Measurements from ENCODE around the gene ZDHHC20.

Gene ZDHHC20

DNA sequence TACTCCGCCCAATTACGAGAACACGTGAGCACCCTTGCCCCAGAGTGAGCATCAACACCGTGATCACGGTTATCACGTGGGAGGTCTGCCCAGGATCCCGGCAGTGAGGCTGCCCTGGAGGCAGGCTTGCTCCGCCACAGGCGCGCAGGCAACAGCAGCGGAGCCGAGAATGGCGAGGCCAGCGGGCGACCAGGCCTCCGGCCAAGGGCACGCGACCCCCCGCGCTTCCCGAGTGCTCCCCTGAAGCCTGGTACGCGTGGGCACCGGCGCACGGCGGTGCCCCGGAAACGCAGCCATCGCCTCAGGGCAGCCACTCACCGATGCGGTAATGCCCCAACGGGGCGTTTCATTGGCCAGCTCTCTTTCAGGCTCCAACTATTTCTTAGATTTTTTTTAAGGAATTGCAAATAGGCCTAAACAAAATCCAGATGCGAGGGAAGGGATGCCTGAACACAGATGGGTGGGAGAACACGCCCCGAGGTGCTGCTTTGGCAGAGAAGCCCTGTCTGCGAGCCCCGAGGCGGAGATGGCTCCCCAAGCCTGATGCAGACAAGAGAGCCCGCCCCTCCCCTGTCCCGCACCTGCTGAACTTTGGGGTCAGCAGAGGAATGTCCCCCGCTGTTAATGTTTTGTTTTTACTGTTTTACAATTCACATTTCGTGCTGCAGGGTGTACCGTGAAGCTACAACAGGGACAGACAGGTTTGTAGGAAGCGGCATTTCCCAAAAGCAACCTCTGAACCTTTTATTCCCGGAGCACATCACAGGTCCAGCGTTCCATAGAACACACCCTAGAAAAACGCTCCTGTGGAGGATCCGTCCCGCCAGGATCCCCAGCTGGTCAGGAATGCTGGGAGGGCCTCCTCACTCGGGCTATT, 132.7 kb downstream of the ZDHHC20 start:
- H3K27ac ChIP-seq, result no peak overlapping the region
- TF ChIP-seq, protein P1, sequence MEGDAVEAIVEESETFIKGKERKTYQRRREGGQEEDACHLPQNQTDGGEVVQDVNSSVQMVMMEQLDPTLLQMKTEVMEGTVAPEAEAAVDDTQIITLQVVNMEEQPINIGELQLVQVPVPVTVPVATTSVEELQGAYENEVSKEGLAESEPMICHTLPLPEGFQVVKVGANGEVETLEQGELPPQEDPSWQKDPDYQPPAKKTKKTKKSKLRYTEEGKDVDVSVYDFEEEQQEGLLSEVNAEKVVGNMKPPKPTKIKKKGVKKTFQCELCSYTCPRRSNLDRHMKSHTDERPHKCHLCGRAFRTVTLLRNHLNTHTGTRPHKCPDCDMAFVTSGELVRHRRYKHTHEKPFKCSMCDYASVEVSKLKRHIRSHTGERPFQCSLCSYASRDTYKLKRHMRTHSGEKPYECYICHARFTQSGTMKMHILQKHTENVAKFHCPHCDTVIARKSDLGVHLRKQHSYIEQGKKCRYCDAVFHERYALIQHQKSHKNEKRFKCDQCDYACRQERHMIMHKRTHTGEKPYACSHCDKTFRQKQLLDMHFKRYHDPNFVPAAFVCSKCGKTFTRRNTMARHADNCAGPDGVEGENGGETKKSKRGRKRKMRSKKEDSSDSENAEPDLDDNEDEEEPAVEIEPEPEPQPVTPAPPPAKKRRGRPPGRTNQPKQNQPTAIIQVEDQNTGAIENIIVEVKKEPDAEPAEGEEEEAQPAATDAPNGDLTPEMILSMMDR (conservative IDR thresholded peaks at IDR 0.05), result no peak

DNA sequence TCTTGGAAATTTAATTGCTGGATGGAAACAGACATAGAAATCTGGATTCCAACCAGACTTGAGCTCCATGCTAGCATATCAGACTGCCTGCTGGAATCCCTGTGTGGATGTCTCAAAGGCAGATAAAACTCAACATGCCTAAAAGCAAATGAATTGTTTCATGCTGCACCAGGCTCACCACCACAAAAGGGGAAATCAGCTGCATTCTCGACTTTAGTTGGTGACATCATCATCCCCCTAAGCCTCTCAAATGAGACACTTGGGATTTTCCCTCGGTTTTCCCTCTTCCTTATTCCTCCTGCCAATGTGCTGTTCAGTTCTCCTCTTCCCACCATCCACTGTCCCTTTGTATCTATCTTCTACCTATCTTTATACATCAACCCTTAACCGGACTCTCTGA, 134.3 kb downstream of the ZDHHC20 start:
- no peak overlapping the region for H3K27ac ChIP-seq
- TF ChIP-seq, protein P1 (conservative IDR thresholded peaks at IDR 0.05), result no peak

DNA sequence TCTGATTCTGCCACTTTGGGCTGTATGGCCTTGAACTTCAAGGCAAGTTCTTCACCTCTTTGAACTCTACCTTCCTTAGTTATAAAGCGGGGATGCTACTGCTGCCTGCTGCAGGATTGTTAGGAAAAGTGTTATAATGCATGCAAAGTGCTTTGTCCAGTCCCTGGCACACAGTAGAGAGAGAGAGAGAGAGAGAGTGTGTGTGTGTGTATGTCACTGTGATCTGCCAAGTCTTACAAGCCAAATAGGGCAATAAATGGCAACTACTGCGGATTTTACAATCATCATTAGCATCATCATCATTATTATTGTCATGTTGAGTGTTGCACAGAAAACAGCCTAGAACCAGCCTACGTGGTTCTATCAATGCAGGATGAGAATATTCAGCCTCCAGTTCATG, 136.1 kb downstream of the ZDHHC20 start:
- TF ChIP-seq, protein P1 (conservative IDR thresholded peaks at IDR 0.05), result no peak
- H3K27ac ChIP-seq, result no peak overlapping the region
